ENCODE results near the gene OR6X1. TPM values are rescaled to one million over a fixed set of nuclear protein-coding genes. Genes with fewer than 3 reads are reported as not detected.
"Not testable (repeated sequence)": the region's sequence is repeated elsewhere in the genome, so short reads cannot be mapped to it uniquely, and the experiment has no call there.

OR6X1 gene
- polyA plus RNA-seq, 2 donors = not detected

- H3K4me3 ChIP-seq (ENCODE audit: low read depth in 1 of 2, low read length in 2 of 2); H3K9me3 ChIP-seq (ENCODE audit: control insufficient read depth in 2 of 2, insufficient read depth in 1 of 2, low read depth in 1 of 2, low read length in 1 of 2); H3K27ac ChIP-seq (ENCODE audit: low read depth in 2 of 2, low read length in 1 of 2); H3K4me1 ChIP-seq (ENCODE audit: control insufficient read depth in 2 of 2, insufficient read depth in 2 of 2, low read length in 1 of 2); H3K27me3 ChIP-seq (ENCODE audit: control insufficient read depth in 1 of 2, insufficient read depth in 2 of 2, low read length in 2 of 2); H3K36me3 ChIP-seq (ENCODE audit: control insufficient read depth in 2 of 2, insufficient read depth in 2 of 2, low read length in 1 of 2): not testable (repeated sequence)
- WGBS, 2 donors = 74 to 78% methylated on average over 3 of the region's 3 CpGs
These were observed 41.7 kb downstream of the OR6X1 start for GRCh38 chr11:123712627-123713026.

GRCh38 chr11:123707606-123708205, 46.6 kb downstream of the OR6X1 start:
- 4 to 5% methylated on average over 8 of the region's 8 CpGs for WGBS, 2 donors
- Histone ChIP-seq H3K4me1 (ENCODE audit: control insufficient read depth in 2 of 2, insufficient read depth in 2 of 2, low read length in 1 of 2) (no peaks in the 10 kb centered on the region), H3K4me3 (ENCODE audit: low read depth in 1 of 2, low read length in 2 of 2) (no peak overlapping the region), H3K36me3 (ENCODE audit: control insufficient read depth in 2 of 2, insufficient read depth in 2 of 2, low read length in 1 of 2) (no peaks in the 10 kb centered on the region), H3K27ac (ENCODE audit: low read depth in 2 of 2, low read length in 1 of 2) (no peak overlapping the region), H3K9me3 (ENCODE audit: control insufficient read depth in 2 of 2, insufficient read depth in 1 of 2, low read depth in 1 of 2, low read length in 1 of 2) (no peaks in the 10 kb centered on the region), H3K27me3 (ENCODE audit: control insufficient read depth in 1 of 2, insufficient read depth in 2 of 2, low read length in 2 of 2) (no peaks in the 10 kb centered on the region)

DNA sequence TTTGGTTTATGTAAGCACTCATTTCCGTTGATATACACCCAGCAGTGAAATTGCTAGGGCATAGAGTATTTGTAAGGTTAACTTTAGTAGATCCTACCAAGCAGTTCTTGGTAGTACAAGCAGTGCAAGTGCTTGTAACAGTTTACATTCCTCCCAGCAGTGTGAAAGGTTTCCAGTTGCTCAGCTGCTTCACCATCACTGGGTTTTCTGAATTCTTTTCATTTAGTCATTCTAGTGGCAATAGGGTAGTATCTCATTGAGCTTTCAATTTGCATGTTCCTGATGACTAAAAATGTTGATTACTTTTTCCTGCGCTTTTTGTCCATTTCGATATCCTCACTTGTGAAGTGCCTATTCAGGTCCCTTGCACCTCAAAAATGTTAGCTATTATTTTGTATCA, 47.1 kb downstream of the OR6X1 start:
- 90 to 91% methylated on average over 3 of the region's 3 CpGs for WGBS, 2 donors
- no peaks in the 10 kb centered on the region for H3K4me1 ChIP-seq (ENCODE audit: control insufficient read depth in 2 of 2, insufficient read depth in 2 of 2, low read length in 1 of 2)
- no peaks in the 10 kb centered on the region for H3K36me3 ChIP-seq (ENCODE audit: control insufficient read depth in 2 of 2, insufficient read depth in 2 of 2, low read length in 1 of 2)
- no peak overlapping the region for H3K27ac ChIP-seq (ENCODE audit: low read depth in 2 of 2, low read length in 1 of 2)
- H3K27me3 ChIP-seq (ENCODE audit: control insufficient read depth in 1 of 2, insufficient read depth in 2 of 2, low read length in 2 of 2) = no peaks in the 10 kb centered on the region
- H3K4me3 ChIP-seq (ENCODE audit: low read depth in 1 of 2, low read length in 2 of 2) = no peak overlapping the region
- H3K9me3 ChIP-seq (ENCODE audit: control insufficient read depth in 2 of 2, insufficient read depth in 1 of 2, low read depth in 1 of 2, low read length in 1 of 2) = no peaks in the 10 kb centered on the region

DNA sequence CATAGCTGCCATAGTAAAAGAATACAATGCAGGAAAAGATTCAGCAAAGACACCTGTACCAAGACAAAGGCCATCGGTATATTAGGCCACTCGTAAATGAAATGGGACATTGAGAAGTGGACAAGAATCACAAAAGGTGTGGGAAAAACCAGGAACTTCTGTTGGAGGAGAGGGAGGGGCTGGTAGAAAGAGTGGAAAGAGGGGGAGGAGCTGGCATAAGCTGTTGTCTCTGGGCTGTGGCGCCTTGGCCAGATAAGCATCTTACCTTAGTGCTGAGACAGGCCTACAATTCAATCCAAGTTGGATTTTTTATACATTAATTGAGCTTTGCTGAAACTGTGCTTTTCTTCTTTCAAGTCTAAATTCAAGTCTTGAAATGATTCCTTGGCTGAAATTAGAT, 50.0 kb downstream of the OR6X1 start:
- Histone ChIP-seq H3K27ac (ENCODE audit: low read depth in 2 of 2, low read length in 1 of 2) (no peak overlapping the region), H3K4me1 (ENCODE audit: control insufficient read depth in 2 of 2, insufficient read depth in 2 of 2, low read length in 1 of 2) (no peaks in the 10 kb centered on the region)
- WGBS, 2 donors = 86 to 92% methylated on average over 3 of the region's 3 CpGs

More for the DNA sequence above, 50.0 kb downstream of the OR6X1 start:
- H3K4me3 ChIP-seq (ENCODE audit: low read depth in 1 of 2, low read length in 2 of 2) = no peak overlapping the region
- no peaks in the 10 kb centered on the region for H3K9me3 ChIP-seq (ENCODE audit: control insufficient read depth in 2 of 2, insufficient read depth in 1 of 2, low read depth in 1 of 2, low read length in 1 of 2)
- no peaks in the 10 kb centered on the region for H3K36me3 ChIP-seq (ENCODE audit: control insufficient read depth in 2 of 2, insufficient read depth in 2 of 2, low read length in 1 of 2)
- H3K27me3 ChIP-seq (ENCODE audit: control insufficient read depth in 1 of 2, insufficient read depth in 2 of 2, low read length in 2 of 2) = no peaks in the 10 kb centered on the region

Other genes starting within 250 kb of the OR6X1 start
- under 1 TPM; 0.16 to 0.29 TPM for gene SCN3B, start 99.9 kb downstream of the OR6X1 start, polyA plus RNA-seq
- 1 to 10 TPM; 5.0 to 5.5 TPM for gene ZNF202, start 12.9 kb downstream of the OR6X1 start, polyA plus RNA-seq
- not detected for gene OR6M1, start 51.8 kb upstream of the OR6X1 start, polyA plus RNA-seq
- not detected for gene TMEM225, start 131.2 kb upstream of the OR6X1 start, polyA plus RNA-seq
- not detected for gene OR8D4, start 147.6 kb upstream of the OR6X1 start, polyA plus RNA-seq
- not detected for gene OR4D5, start 185.1 kb upstream of the OR6X1 start, polyA plus RNA-seq
- not detected for gene OR6T1, start 189.3 kb upstream of the OR6X1 start, polyA plus RNA-seq
- not detected for gene OR10S1, start 223.3 kb upstream of the OR6X1 start, polyA plus RNA-seq
- not detected for gene OR10G6, start 240.6 kb upstream of the OR6X1 start, polyA plus RNA-seq

Data from esophagus (tissue), 2 donors.